Omental fat pad (tissue), 4 donors: ENCODE results near the gene MAP3K10. TPM values are rescaled to one million over a fixed set of nuclear protein-coding genes. Genes with fewer than 3 reads are reported as not detected.

Experiments used
- ATAC-seq: fragments of 150-250 bp; one replicate; pipeline ENCODE4 v1.9.1; 2016; ENCODE audit warnings: mild to moderate bottlenecking, moderate library complexity; ENCODE audit not compliant: low FRiP score
- DNase-seq: peaks from one replicate; pipeline ENCODE4 v3.0.0-alpha.2; 2019; ENCODE audit warnings: low spot score
- total RNA-seq, 4 donors: library from RNA; depleted of rRNA; stranded (reverse); fragments of >200 nt; gene quantifications; one replicate each; pipeline ENCODE4 v1.1.0, GENCODE V29; 2016
- TF ChIP-seq, protein P1 (sequence below), 3 donors: fragments of 450-650 bp; IDR thresholded peaks; one replicate each; pipeline ENCODE4 v1.5.1; 2016 to 2017; ENCODE audit warnings: antibody characterized with exemption in 3 of 3, mild to moderate bottlenecking in 3 of 3, moderate library complexity in 2 of 3

MAP3K10 gene
- total RNA-seq, 4 donors from 2014 or later, result 5.9 to 9.7 (median 7.6) TPM

DNA sequence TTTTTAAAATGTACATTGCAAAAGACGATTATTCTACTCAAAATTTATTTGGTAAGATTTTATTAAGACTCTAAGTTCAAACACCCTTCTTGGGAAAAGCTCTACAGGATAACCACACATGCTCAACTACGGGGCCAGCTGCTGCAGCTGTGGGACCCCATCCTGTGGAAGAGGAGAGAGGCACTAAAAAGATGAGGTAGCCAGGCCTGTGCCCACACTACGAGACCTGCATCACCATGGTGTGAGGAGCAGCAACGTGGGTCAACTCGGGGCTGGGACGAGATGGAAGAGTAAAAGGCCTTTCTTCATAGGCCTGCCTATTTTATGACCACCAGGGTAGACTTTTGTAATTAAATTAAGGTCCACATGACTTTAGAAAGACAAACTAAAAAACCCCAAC is 39.8 kb downstream of the MAP3K10 start:
- no peak for ATAC-seq
- no peak for DNase-seq
- TF ChIP-seq, protein P1, sequence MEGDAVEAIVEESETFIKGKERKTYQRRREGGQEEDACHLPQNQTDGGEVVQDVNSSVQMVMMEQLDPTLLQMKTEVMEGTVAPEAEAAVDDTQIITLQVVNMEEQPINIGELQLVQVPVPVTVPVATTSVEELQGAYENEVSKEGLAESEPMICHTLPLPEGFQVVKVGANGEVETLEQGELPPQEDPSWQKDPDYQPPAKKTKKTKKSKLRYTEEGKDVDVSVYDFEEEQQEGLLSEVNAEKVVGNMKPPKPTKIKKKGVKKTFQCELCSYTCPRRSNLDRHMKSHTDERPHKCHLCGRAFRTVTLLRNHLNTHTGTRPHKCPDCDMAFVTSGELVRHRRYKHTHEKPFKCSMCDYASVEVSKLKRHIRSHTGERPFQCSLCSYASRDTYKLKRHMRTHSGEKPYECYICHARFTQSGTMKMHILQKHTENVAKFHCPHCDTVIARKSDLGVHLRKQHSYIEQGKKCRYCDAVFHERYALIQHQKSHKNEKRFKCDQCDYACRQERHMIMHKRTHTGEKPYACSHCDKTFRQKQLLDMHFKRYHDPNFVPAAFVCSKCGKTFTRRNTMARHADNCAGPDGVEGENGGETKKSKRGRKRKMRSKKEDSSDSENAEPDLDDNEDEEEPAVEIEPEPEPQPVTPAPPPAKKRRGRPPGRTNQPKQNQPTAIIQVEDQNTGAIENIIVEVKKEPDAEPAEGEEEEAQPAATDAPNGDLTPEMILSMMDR (IDR thresholded peaks at IDR 0.05), result no peak

DNA sequence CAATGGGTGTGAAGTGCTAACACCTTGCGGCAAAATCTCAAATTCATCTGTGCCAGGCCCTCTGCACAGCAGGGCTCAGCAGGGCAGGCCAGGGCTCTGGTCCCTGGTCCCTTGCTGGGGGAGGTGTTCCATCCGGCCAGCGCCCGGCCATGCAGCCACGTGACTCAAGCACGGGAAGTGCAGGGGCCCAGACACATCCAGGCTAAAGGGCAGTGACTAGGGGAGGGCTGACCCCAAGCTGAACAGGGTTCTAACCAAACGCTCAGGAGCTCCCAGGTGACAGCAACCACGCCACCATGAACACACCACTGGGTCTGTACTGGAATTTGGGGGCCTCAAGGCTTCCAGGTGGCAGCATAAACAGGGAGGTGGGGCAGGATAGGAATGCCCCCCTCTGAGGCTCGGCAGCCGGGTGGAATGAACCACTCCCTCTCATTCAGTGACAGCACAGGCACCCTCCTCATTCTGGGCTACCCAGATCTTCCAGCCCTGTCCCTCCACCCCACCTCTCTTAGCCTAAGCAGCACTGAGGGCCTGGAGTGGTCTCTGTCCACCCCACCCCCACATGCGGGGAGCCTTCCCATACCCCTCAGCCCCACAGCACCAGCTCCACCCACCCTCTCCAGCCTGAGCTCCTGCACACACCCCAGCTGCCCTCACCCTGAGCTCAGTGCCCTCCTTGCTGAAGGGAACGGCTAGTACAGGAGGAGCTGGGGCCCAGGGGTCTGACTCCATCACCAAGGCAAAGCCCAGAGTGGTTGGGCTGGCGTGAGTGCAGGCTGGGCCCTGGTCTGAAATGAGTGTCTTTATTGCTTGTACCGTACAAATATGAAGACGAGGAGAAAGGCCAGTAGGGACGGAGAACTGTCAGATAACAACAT is 40.6 kb downstream of the MAP3K10 start:
- peak; percentile 53 for ATAC-seq
- TF ChIP-seq, protein P1 (IDR thresholded peaks at IDR 0.05), result no peak
- no peak for DNase-seq

DNA sequence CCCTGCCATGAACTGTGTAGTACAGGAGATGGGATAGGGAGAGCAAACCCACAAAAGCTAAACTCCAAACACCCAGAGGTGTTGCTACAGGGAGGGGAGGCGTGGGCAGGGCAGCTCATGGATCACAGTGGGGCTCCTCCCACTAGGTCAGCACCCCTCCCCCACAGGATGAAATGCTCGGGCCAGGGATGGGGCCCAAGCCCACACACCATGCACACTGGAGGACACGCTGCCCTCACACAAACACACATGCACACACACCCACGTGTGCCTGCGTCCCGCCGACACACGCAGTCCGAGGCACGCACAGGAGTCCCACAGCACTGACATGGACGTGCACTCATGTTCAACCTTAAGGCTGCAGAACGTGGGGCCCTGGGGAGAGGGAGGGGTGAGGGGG is 41.3 kb downstream of the MAP3K10 start:
- TF ChIP-seq, protein P1 (IDR thresholded peaks at IDR 0.05), result no peak
- no peak for ATAC-seq
- no peak for DNase-seq

DNA sequence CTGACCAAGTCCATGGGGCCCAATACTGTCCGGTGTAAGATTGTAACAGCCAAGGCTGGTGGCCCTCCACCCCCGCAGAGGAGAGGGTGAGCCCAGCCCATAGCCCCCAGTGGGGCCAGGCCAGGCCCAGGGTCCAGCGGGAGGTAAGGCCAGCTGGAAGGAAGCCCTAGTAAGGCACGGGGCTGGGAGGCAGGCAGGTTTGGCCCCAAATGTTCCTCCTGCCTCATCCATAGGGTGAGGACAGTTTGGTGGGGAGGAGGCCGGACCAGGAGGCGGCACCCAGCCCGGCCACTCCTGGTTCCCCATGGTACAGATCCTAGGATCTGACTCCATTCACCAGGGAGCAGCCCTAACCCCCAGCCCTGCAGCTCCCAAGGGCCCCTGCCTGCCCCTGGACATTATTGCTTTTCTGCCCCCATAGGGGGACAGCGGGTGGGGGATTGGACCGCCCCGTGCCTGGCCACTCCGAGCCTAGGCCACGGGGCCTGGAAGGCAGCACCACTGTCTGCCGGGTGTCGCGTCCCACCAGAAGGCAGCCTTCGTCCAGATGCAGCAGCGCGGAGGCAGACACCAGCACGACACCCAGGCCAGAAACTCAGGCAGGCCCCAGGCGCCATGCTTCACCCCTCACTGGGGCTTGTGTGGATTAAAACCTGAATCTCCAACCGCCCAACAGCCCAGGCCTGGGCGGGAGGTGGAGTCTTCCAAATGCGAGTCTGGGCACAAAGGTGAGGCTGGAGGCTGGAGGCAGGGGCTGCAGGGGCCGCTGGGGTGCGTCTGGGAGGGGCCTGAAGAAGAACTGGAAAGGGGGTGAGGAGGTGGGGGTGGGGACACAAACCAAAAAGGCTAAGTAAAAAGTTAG is 42.0 kb downstream of the MAP3K10 start:
- TF ChIP-seq, protein P1 (IDR thresholded peaks at IDR 0.05), result no peak
- DNase-seq (no peak), ATAC-seq (no peak)

DNA sequence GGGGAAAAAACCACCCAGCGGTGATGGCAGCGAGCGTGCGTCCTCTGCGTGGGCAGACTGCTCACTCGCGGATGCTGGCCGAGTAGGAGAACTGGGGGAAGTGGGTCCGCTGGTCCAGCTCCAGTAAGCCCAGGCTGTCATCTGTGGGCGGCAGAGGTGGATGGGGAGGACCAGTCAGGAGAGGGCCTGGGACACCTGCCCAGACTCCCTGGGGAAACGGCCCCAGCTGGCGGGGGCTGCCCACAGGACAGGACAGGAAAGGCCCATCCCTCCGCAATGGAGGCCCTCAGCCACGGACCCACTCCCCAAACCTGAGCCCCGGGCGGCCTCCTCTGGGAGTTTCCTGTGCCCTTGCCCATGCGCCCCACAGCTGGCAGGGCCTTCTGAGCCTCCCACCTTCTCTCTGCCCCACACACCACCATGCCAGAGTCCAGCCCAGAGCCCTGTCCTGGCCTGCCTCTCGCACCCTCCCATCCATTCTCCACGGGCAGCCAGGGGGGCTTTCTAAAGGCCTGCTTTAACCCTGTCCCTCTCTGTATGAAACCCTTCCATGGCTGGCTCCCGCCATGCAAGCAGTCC is 42.7 kb downstream of the MAP3K10 start:
- DNase-seq (no peak), ATAC-seq (no peak)
- TF ChIP-seq, protein P1 (IDR thresholded peaks at IDR 0.05), result no peak

DNA sequence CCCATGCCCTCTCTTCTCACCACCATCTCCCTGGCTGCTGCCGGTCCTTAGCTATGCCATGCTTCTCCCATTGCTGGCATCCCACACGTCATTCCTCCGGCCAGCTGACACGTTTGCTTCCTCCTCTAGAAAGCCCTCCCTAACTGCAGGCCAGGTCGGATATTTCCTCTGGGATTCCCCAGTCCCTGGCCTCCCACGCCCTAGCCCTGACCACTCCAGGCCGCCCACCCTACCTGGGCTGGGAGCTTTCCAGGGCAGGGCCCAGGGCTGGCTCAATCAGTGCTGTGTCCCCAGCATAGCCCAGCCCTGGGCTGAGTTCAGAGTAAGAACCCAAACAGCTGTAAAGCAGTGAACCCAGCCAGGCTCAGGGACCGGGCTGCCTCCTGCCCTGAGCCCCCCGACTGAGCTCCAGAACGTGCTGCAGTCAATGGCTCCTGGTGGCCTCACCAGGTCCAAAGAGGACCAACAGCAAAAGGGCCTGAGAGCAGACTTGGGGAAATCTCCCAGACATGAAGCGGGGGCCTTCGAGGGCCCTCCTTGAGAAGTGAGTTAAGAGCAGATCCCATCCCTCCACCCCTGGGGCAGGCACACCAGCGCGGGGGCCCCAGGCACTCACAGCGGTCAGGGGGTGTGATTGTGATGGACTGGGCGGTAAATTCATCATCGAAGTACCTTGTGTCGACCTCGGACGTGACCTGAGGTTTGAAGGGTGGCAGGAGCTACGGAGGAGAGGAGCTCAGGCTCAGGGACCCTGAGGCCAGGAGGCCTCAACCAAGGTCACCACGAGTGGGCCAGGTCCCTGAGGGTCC is 43.4 kb downstream of the MAP3K10 start:
- TF ChIP-seq, protein P1 (IDR thresholded peaks at IDR 0.05), result no peak
- DNase-seq (no peak), ATAC-seq (no peak)
